ENCODE measurements around the gene FRAS1.

DNA sequence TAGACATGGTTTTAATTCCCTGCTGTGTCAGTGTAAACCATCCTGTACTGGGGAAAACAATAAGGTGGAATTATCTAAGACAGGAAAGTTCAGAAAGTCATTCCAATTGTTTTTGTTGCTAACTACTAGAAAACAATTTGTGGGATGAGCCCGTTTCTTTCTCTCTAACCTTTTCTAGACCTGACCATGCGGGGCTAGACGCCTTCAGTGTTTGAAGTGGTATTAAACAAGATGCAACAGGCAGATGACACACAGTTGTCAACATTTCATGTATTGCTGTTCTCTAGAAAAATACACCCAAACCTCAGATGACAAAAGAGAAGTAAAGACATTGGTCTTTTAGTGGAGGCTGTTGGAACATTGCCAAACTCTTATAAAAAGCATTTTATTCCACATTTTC, 105.7 kb downstream of the FRAS1 start:
- no peak for TF ChIP-seq CTCF (IDR thresholded peaks at IDR 0.05)
- no peak for TF ChIP-seq ELF4 (CRISPR knock-in tag; IDR thresholded peaks at IDR 0.05; ENCODE audit: low read depth)
- no peak for TF ChIP-seq NFYB (CRISPR knock-in tag; conservative IDR thresholded peaks at IDR 0.05; ENCODE audit: low read depth)
- no peak for TF ChIP-seq NFE2L1 (CRISPR knock-in tag; IDR thresholded peaks at IDR 0.05)
- TF ChIP-seq JUN (CRISPR knock-in tag; IDR thresholded peaks at IDR 0.05): no peak
- no peak for TF ChIP-seq ZNF512 (CRISPR knock-in tag; IDR thresholded peaks at IDR 0.05; ENCODE audit: borderline replicate concordance)
- no peak for TF ChIP-seq SP1 (CRISPR knock-in tag; conservative IDR thresholded peaks at IDR 0.05)
- no peak for TF ChIP-seq ZNF416 (CRISPR knock-in tag; IDR thresholded peaks at IDR 0.05)
- TF ChIP-seq NR2C2 (CRISPR knock-in tag; IDR thresholded peaks at IDR 0.05): no peak
- no peak for TF ChIP-seq USF1 (CRISPR knock-in tag; IDR thresholded peaks at IDR 0.05)
- TF ChIP-seq, protein P1, sequence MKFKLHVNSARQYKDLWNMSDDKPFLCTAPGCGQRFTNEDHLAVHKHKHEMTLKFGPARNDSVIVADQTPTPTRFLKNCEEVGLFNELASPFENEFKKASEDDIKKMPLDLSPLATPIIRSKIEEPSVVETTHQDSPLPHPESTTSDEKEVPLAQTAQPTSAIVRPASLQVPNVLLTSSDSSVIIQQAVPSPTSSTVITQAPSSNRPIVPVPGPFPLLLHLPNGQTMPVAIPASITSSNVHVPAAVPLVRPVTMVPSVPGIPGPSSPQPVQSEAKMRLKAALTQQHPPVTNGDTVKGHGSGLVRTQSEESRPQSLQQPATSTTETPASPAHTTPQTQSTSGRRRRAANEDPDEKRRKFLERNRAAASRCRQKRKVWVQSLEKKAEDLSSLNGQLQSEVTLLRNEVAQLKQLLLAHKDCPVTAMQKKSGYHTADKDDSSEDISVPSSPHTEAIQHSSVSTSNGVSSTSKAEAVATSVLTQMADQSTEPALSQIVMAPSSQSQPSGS (CRISPR knock-in tag; IDR thresholded peaks at IDR 0.05; ENCODE audit: borderline replicate concordance, low read depth): no peak
- no peak for TF ChIP-seq MXD4 (CRISPR knock-in tag; IDR thresholded peaks at IDR 0.05; ENCODE audit: borderline replicate concordance)
- TF ChIP-seq E2F4 (CRISPR knock-in tag; IDR thresholded peaks at IDR 0.05; ENCODE audit: borderline replicate concordance, low read depth): no peak
- no peak for TF ChIP-seq ZNF138 (CRISPR knock-in tag; conservative IDR thresholded peaks at IDR 0.05)

Data from WTC11 (cell line).